Thyroid gland (tissue), 4 donors: ENCODE measurements around the gene KRT81. TPM values are rescaled to one million over a fixed set of nuclear protein-coding genes. Genes with fewer than 3 reads are reported as not detected.

Experiments
- DNase-seq, 2 donors: peaks; one replicate each; pipeline ENCODE4 v3.0.0-alpha.2; 2019
- H3K27ac ChIP-seq, 3 donors: fragments of 200-600 bp; sonication (generic); 1 replicate in 2 of 3; 2 replicates in 1 of 3; pipeline ENCODE4 v1.5.1; 2016 to 2019; ENCODE audit warnings: mild to moderate bottlenecking in 1 of 3, moderate library complexity in 1 of 3
- H3K27me3 ChIP-seq: fragments of 200-600 bp; sonication (generic); one replicate; pipeline ENCODE4 v1.5.1; 2019
- H3K36me3 ChIP-seq, 2 donors: fragments of 200-600 bp; sonication (generic); one replicate each; pipeline ENCODE4 v1.5.1; 2016 to 2019
- H3K4me1 ChIP-seq, 2 donors: fragments of 200-600 bp; sonication (generic); one replicate each; pipeline ENCODE4 v1.5.1; 2017 to 2019
- H3K4me3 ChIP-seq, 3 donors: fragments of 200-600 bp; sonication (generic); replicated peaks in 1 of 3; 1 replicate in 2 of 3; 2 replicates in 1 of 3; pipeline ENCODE4 v1.5.1; 2016; ENCODE audit warnings: mild to moderate bottlenecking in 1 of 3
- H3K9me3 ChIP-seq: fragments of 200-600 bp; sonication (generic); one replicate; pipeline ENCODE4 v1.5.1; 2017
- CTCF ChIP-seq, 6 experiments: fragments of 200-600 bp in 3 of 6; fragments of 450-650 bp in 3 of 6; sonication (generic) in 3 of 6; IDR thresholded peaks; one replicate each; pipeline ENCODE4 v1.5.1; 2016 to 2019; ENCODE audit warnings: antibody characterized with exemption in 6 of 6, mild to moderate bottlenecking in 2 of 6, inconsistent platforms in 1 of 6, moderate library complexity in 1 of 6
- POLR2A ChIP-seq, 2 donors: fragments of 450-650 bp; IDR thresholded peaks; one replicate each; pipeline ENCODE4 v1.6.1; 2017; ENCODE audit warnings: antibody characterized with exemption in 2 of 2, mild to moderate bottlenecking in 2 of 2, moderate library complexity in 1 of 2
- WGBS, 2 donors: methylation state at CpG; one replicate each; pipeline ENCODE4 v1.1.5; 2017; 5-methylcytosine and 5-hydroxymethylcytosine counted together
- intact Hi-C: fragments of 100-400 bp; cut with DNase I; formaldehyde crosslinking; loops from one replicate; pipeline ENCODE4 v1.15.1; 2023
- total RNA-seq, 4 donors: library from RNA; depleted of rRNA; stranded (reverse); fragments of >200 nt; gene quantifications; one replicate each; pipeline ENCODE4 v1.2.3, GENCODE V29; 2016

Gene KRT81
- total RNA-seq, 4 donors from 2014 or later, result 0.11 to 0.71 TPM; not detected in 2

- intact Hi-C loops, result no loop called here
- Histone ChIP-seq H3K27ac (no peak within 1 kb of the TSS), H3K9me3 (no peaks in the 10 kb centered on the region), H3K4me1 (peaks cover 10 to 19% of the 10 kb centered on the region in 2 donors), H3K27me3 (no peaks in the 10 kb centered on the region), H3K4me3 (no peak within 1 kb of the TSS), H3K36me3 (no peaks in the 10 kb centered on the region)
- TF ChIP-seq POLR2A (IDR thresholded peaks at IDR 0.05), result no peak
- no peak for TF ChIP-seq CTCF (IDR thresholded peaks at IDR 0.05)
- DNase-seq, result no peak
- WGBS, 2 donors, result 71 to 82% methylated on average over 3 of the region's 3 CpGs
Observed at GRCh38 chr12:52274521-52275120, 16.7 kb downstream of the KRT81 start, which contains the start of gene KRT86. Gene KRT86 (plus strand): TSS chr12:52274645. CDS start chr12:52301917, 27,272 bp downstream.

- Histone ChIP-seq H3K9me3 (no peaks in the 10 kb centered on the region), H3K4me1 (no peaks in the 10 kb centered on the region), H3K27me3 (no peaks in the 10 kb centered on the region), H3K4me3 (no peak overlapping the region), H3K27ac (no peak overlapping the region), H3K36me3 (no peaks in the 10 kb centered on the region)
- intact Hi-C loops, result no loop called here
- 88 to 89% methylated on average over 1 of the region's 1 CpG for WGBS, 2 donors
- TF ChIP-seq POLR2A (IDR thresholded peaks at IDR 0.05), result no peak
- TF ChIP-seq CTCF (IDR thresholded peaks at IDR 0.05), result no peak
- DNase-seq, result no peak
Observed at GRCh38 chr12:52271158-52271557, 20.2 kb downstream of the KRT81 start.

GRCh38 chr12:52270541-52271070 is 20.7 kb downstream of the KRT81 start:
- H3K27ac ChIP-seq, result no peak overlapping the region
- intact Hi-C loops, result no loop called here
- no peak for TF ChIP-seq CTCF (IDR thresholded peaks at IDR 0.05)
- no peak for TF ChIP-seq POLR2A (IDR thresholded peaks at IDR 0.05)
- WGBS, 2 donors, result 83 to 91% methylated on average over 4 to 6 of the region's 6 CpGs
- H3K4me1 ChIP-seq, result no peaks in the 10 kb centered on the region
- no peak for DNase-seq
- no peaks in the 10 kb centered on the region for H3K27me3 ChIP-seq
- H3K4me3 ChIP-seq, result no peak overlapping the region
- no peaks in the 10 kb centered on the region for H3K36me3 ChIP-seq
- H3K9me3 ChIP-seq, result no peaks in the 10 kb centered on the region

- no peaks in the 10 kb centered on the region for H3K4me1 ChIP-seq
- intact Hi-C loops, result no loop called here
- H3K36me3 ChIP-seq, result no peaks in the 10 kb centered on the region
- 88 to 90% methylated on average over 2 of the region's 2 CpGs for WGBS, 2 donors
- H3K27ac ChIP-seq, result no peak overlapping the region
- no peaks in the 10 kb centered on the region for H3K9me3 ChIP-seq
- H3K4me3 ChIP-seq, result no peak overlapping the region
- no peak for DNase-seq
- no peaks in the 10 kb centered on the region for H3K27me3 ChIP-seq
- TF ChIP-seq CTCF (IDR thresholded peaks at IDR 0.05), result no peak
- TF ChIP-seq POLR2A (IDR thresholded peaks at IDR 0.05), result no peak
Observed at GRCh38 chr12:52268212-52268611, 23.1 kb downstream of the KRT81 start.

GRCh38 chr12:52267699-52268098 is 23.6 kb downstream of the KRT81 start:
- TF ChIP-seq CTCF (IDR thresholded peaks at IDR 0.05) (no peak), POLR2A (IDR thresholded peaks at IDR 0.05) (no peak)
- Histone ChIP-seq H3K4me1 (no peaks in the 10 kb centered on the region), H3K27me3 (no peaks in the 10 kb centered on the region), H3K9me3 (no peaks in the 10 kb centered on the region), H3K4me3 (no peak overlapping the region), H3K27ac (no peak overlapping the region), H3K36me3 (no peaks in the 10 kb centered on the region)
- DNase-seq, result no peak
- WGBS, 2 donors, result 92 to 94% methylated on average over 3 of the region's 3 CpGs
- intact Hi-C loops, result no loop called here
